C1 segment of cervical spinal cord (tissue), 14 donors: ENCODE data around the gene MTX2.
A peak's percentile ranks its signal among the peaks of the same experiment; 100 is the strongest.
"Not testable (repeated sequence)": the region's sequence is repeated elsewhere in the genome, so short reads cannot be mapped to it uniquely, and the experiment has no call there.

Source experiments
- DNase-seq, 14 donors: peaks; one replicate each; lab custom pipeline; 2025; lab: John Stamatoyannopoulos, UW

The MTX2 gene

GRCh38 chr2:176285321-176285720, 16.1 kb downstream of the MTX2 start:
- no peak for DNase-seq

- no peak for DNase-seq
These were observed 22.1 kb downstream of the MTX2 start for GRCh38 chr2:176291335-176291734.

- no peak for DNase-seq
These were observed 22.6 kb downstream of the MTX2 start for GRCh38 chr2:176291809-176292283.

GRCh38 chr2:176292608-176293007, 23.4 kb downstream of the MTX2 start:
- no peak for DNase-seq

GRCh38 chr2:176293334-176293733, 24.1 kb downstream of the MTX2 start:
- no peak for DNase-seq

GRCh38 chr2:176297067-176297466, 27.8 kb downstream of the MTX2 start:
- no peak for DNase-seq

- no peak for DNase-seq
These were observed 28.5 kb downstream of the MTX2 start for GRCh38 chr2:176297737-176298136.

- not testable (repeated sequence) for DNase-seq
These were observed 36.8 kb downstream of the MTX2 start for GRCh38 chr2:176306020-176306419.

- DNase-seq = no peak
These were observed 48.0 kb downstream of the MTX2 start for GRCh38 chr2:176317199-176317598.

- peak in 1 of 14 donors; percentile 2 for DNase-seq
These were observed 48.4 kb downstream of the MTX2 start for GRCh38 chr2:176317623-176318065.

- DNase-seq = no peak
These were observed 52.7 kb downstream of the MTX2 start for GRCh38 chr2:176321916-176322315.

GRCh38 chr2:176324862-176325261, 55.6 kb downstream of the MTX2 start:
- DNase-seq = no peak

- DNase-seq = no peak
These were observed 56.5 kb downstream of the MTX2 start for GRCh38 chr2:176325732-176326131.

GRCh38 chr2:176328149-176328548, 58.9 kb downstream of the MTX2 start:
- no peak for DNase-seq

GRCh38 chr2:176330612-176331011, 61.4 kb downstream of the MTX2 start:
- DNase-seq = no peak

- no peak for DNase-seq
These were observed 62.4 kb downstream of the MTX2 start for GRCh38 chr2:176331646-176332045.

GRCh38 chr2:176334729-176335128, 65.5 kb downstream of the MTX2 start:
- DNase-seq = no peak

GRCh38 chr2:176338395-176338794, 69.2 kb downstream of the MTX2 start:
- no peak for DNase-seq

GRCh38 chr2:176339208-176339607, 70.0 kb downstream of the MTX2 start:
- DNase-seq = no peak

- DNase-seq = no peak
These were observed 87.0 kb downstream of the MTX2 start for GRCh38 chr2:176356251-176356650.

GRCh38 chr2:176364273-176364977, 95.2 kb downstream of the MTX2 start:
- DNase-seq = no peak

- DNase-seq = no peak
These were observed 99.1 kb downstream of the MTX2 start for GRCh38 chr2:176368349-176368748.

- no peak for DNase-seq
These were observed 101.4 kb downstream of the MTX2 start for GRCh38 chr2:176370467-176371171.
